Activated CD8-positive, alpha-beta T cell treated with anti-CD3 and anti-CD28 coated beads, Interleukin-2, amount 10 ng/mL, durations not matched to agents 7 days and 5 days (primary cell): ENCODE measurements around the gene LRCOL1. TPM values are rescaled to one million over a fixed set of nuclear protein-coding genes. Genes with fewer than 3 reads are reported as not detected.

Source experiments
- ATAC-seq: fragments of 150-1000 bp; cut with Tn5 transposase; one replicate; pipeline ENCODE4 v1.10.0; 2021; ENCODE audit warnings: moderate library complexity
- CTCF ChIA-PET: fragments of 350-600 bp; sonication (Branson Sonifier 250); formaldehyde crosslinking; loops from one replicate; lab custom pipeline; 2021; ENCODE audit warnings: antibody characterized with exemption; lab: Charles Lee
- POLR2A ChIA-PET: fragments of 350-600 bp; sonication (Branson Sonifier 250); formaldehyde crosslinking; loops from one replicate; lab custom pipeline; 2021; ENCODE audit warnings: antibody characterized with exemption; lab: Charles Lee
- DNase-seq: peaks from one replicate; pipeline ENCODE4 v3.0.0-alpha.2; 2020
- H3K27ac Mint-ChIP-seq: one replicate; pipeline ENCODE4 v1.8.0; 2021; ENCODE audit warnings: mild to moderate bottlenecking, mixed read lengths
- H3K27me3 Mint-ChIP-seq: one replicate; pipeline ENCODE4 v1.8.0; 2021; ENCODE audit warnings: low read depth, mixed read lengths
- H3K36me3 Mint-ChIP-seq: one replicate; pipeline ENCODE4 v1.8.0; 2021; ENCODE audit warnings: low read depth, mixed read lengths
- H3K4me1 Mint-ChIP-seq: one replicate; pipeline ENCODE4 v1.8.0; 2021; ENCODE audit warnings: low read depth, mixed read lengths
- H3K4me3 Mint-ChIP-seq: one replicate; pipeline ENCODE4 v1.8.0; 2021; ENCODE audit warnings: mild to moderate bottlenecking, mixed read lengths
- H3K9me3 Mint-ChIP-seq: one replicate; pipeline ENCODE4 v1.8.0; 2022; ENCODE audit warnings: mixed read lengths; ENCODE audit not compliant: insufficient read depth
- total RNA-seq, 2 experiments: library from RNA; stranded (reverse); gene quantifications; one replicate each; pipeline ENCODE4 v1.2.3, GENCODE V29; 2021

LRCOL1 gene
- total RNA-seq, 2 experiments from 2014 or later: not detected

DNA sequence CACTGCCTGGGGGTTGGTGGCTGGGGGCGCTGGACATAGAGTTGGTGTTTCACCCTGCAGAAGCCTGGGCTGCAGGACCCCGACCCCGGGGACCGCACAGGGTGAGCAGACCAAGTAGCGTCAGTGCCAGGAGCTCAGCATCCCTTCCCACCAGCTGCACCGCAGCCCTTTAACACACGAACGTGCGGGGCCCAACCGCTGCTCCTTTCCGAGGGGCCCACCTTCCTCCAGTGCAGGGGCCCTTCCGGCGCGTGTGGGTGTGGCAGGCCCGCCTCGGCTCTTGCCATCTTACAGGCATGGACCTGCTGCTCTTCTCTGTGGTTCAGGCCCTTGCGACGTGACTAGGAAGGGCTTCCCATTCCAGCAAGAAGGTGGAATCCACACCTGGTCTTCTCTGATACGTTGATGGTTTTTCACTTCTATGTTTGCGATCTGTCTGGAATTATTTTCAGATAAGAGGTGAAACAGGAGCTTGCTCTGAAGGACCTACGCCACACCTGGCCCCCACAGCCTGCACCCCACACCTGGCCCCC, 47.8 kb downstream of the LRCOL1 start:
- ATAC-seq (no peak), DNase-seq (no peak)
- Mint-ChIP-seq H3K4me1 (peaks cover 18% of the 10 kb centered on the region), H3K9me3 (no peaks in the 10 kb centered on the region), H3K4me3 (no peak overlapping the region), H3K36me3 (no peaks in the 10 kb centered on the region), H3K27me3 (peaks cover 6% of the 10 kb centered on the region), H3K27ac (no peak overlapping the region)
- POLR2A ChIA-PET: no interaction called here
- CTCF ChIA-PET: interaction anchor here (1.6 to 3.0 kb wide), 2 partner anchors 19 to 147 kb away, joined by 5 to 17 read pairs; no protein-coding TSS in a partner anchor

- Mint-ChIP-seq H3K9me3 (no peaks in the 10 kb centered on the region), H3K4me3 (peak overlapping the region; percentile 72), H3K27ac (no peak overlapping the region), H3K4me1 (peaks cover 18% of the 10 kb centered on the region), H3K27me3 (peaks cover 6% of the 10 kb centered on the region), H3K36me3 (no peaks in the 10 kb centered on the region)
- POLR2A ChIA-PET: no interaction called here
- DNase-seq (peak; percentile 42), ATAC-seq (no peak)
- CTCF ChIA-PET: interaction anchor here (0.6 to 3.0 kb wide), 15 partner anchors 18 to 408 kb away, joined by 3 to 17 read pairs (median 4); no protein-coding TSS in a partner anchor
Measured at GRCh38 chr12:132561427-132562156, 48.8 kb downstream of the LRCOL1 start.

- ATAC-seq: peak; percentile 38
- DNase-seq: peak; percentile 78
- POLR2A ChIA-PET: no interaction called here
- H3K9me3 Mint-ChIP-seq: no peaks in the 10 kb centered on the region
- H3K27ac Mint-ChIP-seq: no peak overlapping the region
- CTCF ChIA-PET: interaction anchor here (0.6 to 3.0 kb wide), 15 partner anchors 17 to 407 kb away, joined by 3 to 17 read pairs (median 4); no protein-coding TSS in a partner anchor
- peak overlapping the region; percentile 72 for H3K4me3 Mint-ChIP-seq
- no peaks in the 10 kb centered on the region for H3K36me3 Mint-ChIP-seq
- peaks cover 6% of the 10 kb centered on the region for H3K27me3 Mint-ChIP-seq
- H3K4me1 Mint-ChIP-seq: peaks cover 18% of the 10 kb centered on the region
Measured at GRCh38 chr12:132560614-132561426, 49.6 kb downstream of the LRCOL1 start.

DNA sequence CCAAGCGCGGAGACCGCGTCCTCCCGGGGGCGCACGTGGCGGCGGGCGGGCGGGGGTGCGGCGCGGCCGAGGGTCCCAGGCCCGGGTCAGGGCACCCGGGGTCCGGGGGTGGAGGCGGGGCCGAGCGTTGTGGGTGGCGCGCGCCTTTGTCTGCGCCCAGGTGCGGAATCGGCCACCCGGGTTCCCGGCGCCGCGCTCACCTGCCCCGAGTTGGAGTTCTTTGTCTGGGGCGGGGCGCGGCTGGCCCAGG, 50.1 kb downstream of the LRCOL1 start:
- no peaks in the 10 kb centered on the region for H3K36me3 Mint-ChIP-seq
- ChIA-PET POLR2A (no interaction called here), CTCF (interaction anchor here (1.0 to 3.0 kb wide), 7 partner anchors 29 to 406 kb away, joined by 3 to 17 read pairs (median 5); no protein-coding TSS in a partner anchor)
- no peak overlapping the region for H3K27ac Mint-ChIP-seq
- peaks cover 18% of the 10 kb centered on the region for H3K4me1 Mint-ChIP-seq
- peak overlapping the region; percentile 25 for H3K4me3 Mint-ChIP-seq
- H3K9me3 Mint-ChIP-seq: no peaks in the 10 kb centered on the region
- DNase-seq (no peak), ATAC-seq (peak; percentile 33)
- H3K27me3 Mint-ChIP-seq: peaks cover 6% of the 10 kb centered on the region

- ATAC-seq (peak; percentile 58), DNase-seq (peak; percentile 43)
- POLR2A ChIA-PET: interaction anchor here (0.9 kb wide), 1 partner anchor 112 kb away, joined by 3 read pairs; no protein-coding TSS in a partner anchor
- Mint-ChIP-seq H3K9me3 (no peaks in the 10 kb centered on the region), H3K27ac (no peak overlapping the region), H3K4me1 (peaks cover 20% of the 10 kb centered on the region), H3K27me3 (peaks cover 6% of the 10 kb centered on the region), H3K36me3 (no peaks in the 10 kb centered on the region), H3K4me3 (peak overlapping the region; percentile 72)
- CTCF ChIA-PET: interaction anchor here (0.8 kb wide), 1 partner anchor 144 kb away, joined by 6 read pairs; no protein-coding TSS in a partner anchor
Measured at GRCh38 chr12:132559652-132560363, 50.6 kb downstream of the LRCOL1 start.

GRCh38 chr12:132558861-132559623, 51.3 kb downstream of the LRCOL1 start:
- ChIA-PET CTCF (interaction anchor here (0.8 kb wide), 1 partner anchor 143 kb away, joined by 6 read pairs; no protein-coding TSS in a partner anchor), POLR2A (interaction anchor here (0.9 kb wide), 1 partner anchor 111 kb away, joined by 3 read pairs; no protein-coding TSS in a partner anchor)
- H3K27ac Mint-ChIP-seq: peak overlapping the region; percentile 76
- peak; percentile 47 for DNase-seq
- H3K9me3 Mint-ChIP-seq: no peaks in the 10 kb centered on the region
- no peaks in the 10 kb centered on the region for H3K36me3 Mint-ChIP-seq
- ATAC-seq: no peak
- H3K4me3 Mint-ChIP-seq: peak overlapping the region; percentile 72
- peaks cover 6% of the 10 kb centered on the region for H3K27me3 Mint-ChIP-seq
- H3K4me1 Mint-ChIP-seq: peaks cover 21% of the 10 kb centered on the region

GRCh38 chr12:132558042-132558856, 52.1 kb downstream of the LRCOL1 start:
- H3K4me3 Mint-ChIP-seq: peak overlapping the region; percentile 15
- peak overlapping the region; percentile 34 for H3K27ac Mint-ChIP-seq
- DNase-seq (peak; percentile 69), ATAC-seq (no peak)
- ChIA-PET POLR2A (no interaction called here), CTCF (interaction anchor here (0.9 kb wide), 1 partner anchor 10 kb away, joined by 3 read pairs; no protein-coding TSS in a partner anchor)
- peaks cover 6% of the 10 kb centered on the region for H3K27me3 Mint-ChIP-seq
- H3K36me3 Mint-ChIP-seq: no peaks in the 10 kb centered on the region
- H3K4me1 Mint-ChIP-seq: peaks cover 21% of the 10 kb centered on the region
- H3K9me3 Mint-ChIP-seq: no peaks in the 10 kb centered on the region

GRCh38 chr12:132557291-132558015, 52.9 kb downstream of the LRCOL1 start:
- H3K27me3 Mint-ChIP-seq: peaks cover 6% of the 10 kb centered on the region
- no peak overlapping the region for H3K4me3 Mint-ChIP-seq
- CTCF ChIA-PET: interaction anchor here (0.9 kb wide), 1 partner anchor 11 kb away, joined by 3 read pairs; no protein-coding TSS in a partner anchor
- POLR2A ChIA-PET: no interaction called here
- ATAC-seq: no peak
- no peaks in the 10 kb centered on the region for H3K36me3 Mint-ChIP-seq
- H3K27ac Mint-ChIP-seq: no peak overlapping the region
- H3K4me1 Mint-ChIP-seq: peaks cover 21% of the 10 kb centered on the region
- no peaks in the 10 kb centered on the region for H3K9me3 Mint-ChIP-seq
- DNase-seq: no peak

- ATAC-seq (no peak), DNase-seq (no peak)
- ChIA-PET CTCF (no interaction called here), POLR2A (no interaction called here)
- Mint-ChIP-seq H3K9me3 (no peaks in the 10 kb centered on the region), H3K27me3 (peaks cover 6% of the 10 kb centered on the region), H3K36me3 (no peaks in the 10 kb centered on the region), H3K4me3 (no peak overlapping the region), H3K27ac (no peak overlapping the region), H3K4me1 (peaks cover 21% of the 10 kb centered on the region)
Measured at GRCh38 chr12:132556801-132557200, 53.6 kb downstream of the LRCOL1 start.

DNA sequence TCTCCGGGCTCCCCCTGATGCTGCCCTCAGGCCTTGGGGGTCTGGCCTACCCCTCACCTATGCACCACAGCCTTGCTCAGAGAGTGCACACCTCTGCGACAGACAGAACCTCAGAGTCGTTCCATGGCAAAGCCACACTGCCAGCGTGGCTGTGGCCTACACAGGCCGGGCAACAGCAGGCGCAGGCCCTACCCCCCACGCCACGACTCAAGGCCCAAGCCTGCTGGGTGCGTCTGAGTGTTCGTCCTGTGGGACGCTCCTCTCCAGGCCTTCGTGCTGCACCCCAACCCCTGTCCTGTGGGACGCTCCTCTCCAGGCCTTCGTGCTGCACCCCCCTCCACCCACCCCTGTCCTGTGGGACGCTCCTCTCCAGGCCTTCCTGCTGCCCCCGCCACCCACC, 54.2 kb downstream of the LRCOL1 start:
- CTCF ChIA-PET: no interaction called here
- Mint-ChIP-seq H3K4me3 (no peak overlapping the region), H3K4me1 (peaks cover 21% of the 10 kb centered on the region), H3K27ac (no peak overlapping the region), H3K9me3 (no peaks in the 10 kb centered on the region), H3K27me3 (peaks cover 6% of the 10 kb centered on the region), H3K36me3 (no peaks in the 10 kb centered on the region)
- no peak for ATAC-seq
- DNase-seq: no peak
- POLR2A ChIA-PET: no interaction called here
